Subcutaneous adipose tissue (tissue), 4 donors: ENCODE results near the gene DIAPH2. TPM values are rescaled to one million over a fixed set of nuclear protein-coding genes. Genes with fewer than 3 reads are reported as not detected.

ENCODE experiments used
- CTCF ChIP-seq: fragments of 450-650 bp; IDR thresholded peaks from one replicate; pipeline ENCODE4 v1.5.1; 2016; ENCODE audit warnings: low read depth, mild to moderate bottlenecking, control low read depth, antibody characterized with exemption, moderate library complexity
- total RNA-seq, 4 donors: library from RNA; depleted of rRNA; stranded (reverse); fragments of >200 nt; gene quantifications; one replicate each; pipeline ENCODE4 v1.1.0, GENCODE V29; 2016

DIAPH2 gene
- total RNA-seq, 4 donors from 2014 or later: 45.0 to 84.6 (median 54.2) TPM

- TF ChIP-seq CTCF: no peak
These were observed 16.0 kb downstream of the DIAPH2 start for GRCh38 chrX:96700625-96701024.

- TF ChIP-seq CTCF: no peak
These were observed 18.7 kb downstream of the DIAPH2 start for GRCh38 chrX:96703379-96703778.

- TF ChIP-seq CTCF: no peak
These were observed 19.2 kb downstream of the DIAPH2 start for GRCh38 chrX:96703816-96704215.

- TF ChIP-seq CTCF: no peak
These were observed 20.0 kb downstream of the DIAPH2 start for GRCh38 chrX:96704629-96705028.

- TF ChIP-seq CTCF: no peak
These were observed 21.3 kb downstream of the DIAPH2 start for GRCh38 chrX:96705905-96706304.

- no peak for TF ChIP-seq CTCF
These were observed 23.2 kb downstream of the DIAPH2 start for GRCh38 chrX:96707804-96708203.

GRCh38 chrX:96710031-96710430, 25.4 kb downstream of the DIAPH2 start:
- TF ChIP-seq CTCF: no peak
